HG03460 (cell line): Measurements from ENCODE around the gene DHX34.
"Not testable (repeated sequence)": the region's sequence is repeated elsewhere in the genome, so short reads cannot be mapped to it uniquely, and the experiment has no call there.

Experiments
- ATAC-seq: cut with Tn5 transposase; IDR thresholded peaks from one replicate; pipeline ENCODE4 v1.9.1; 2021; ENCODE audit not compliant: unreplicated experiment

Gene DHX34, protein sequence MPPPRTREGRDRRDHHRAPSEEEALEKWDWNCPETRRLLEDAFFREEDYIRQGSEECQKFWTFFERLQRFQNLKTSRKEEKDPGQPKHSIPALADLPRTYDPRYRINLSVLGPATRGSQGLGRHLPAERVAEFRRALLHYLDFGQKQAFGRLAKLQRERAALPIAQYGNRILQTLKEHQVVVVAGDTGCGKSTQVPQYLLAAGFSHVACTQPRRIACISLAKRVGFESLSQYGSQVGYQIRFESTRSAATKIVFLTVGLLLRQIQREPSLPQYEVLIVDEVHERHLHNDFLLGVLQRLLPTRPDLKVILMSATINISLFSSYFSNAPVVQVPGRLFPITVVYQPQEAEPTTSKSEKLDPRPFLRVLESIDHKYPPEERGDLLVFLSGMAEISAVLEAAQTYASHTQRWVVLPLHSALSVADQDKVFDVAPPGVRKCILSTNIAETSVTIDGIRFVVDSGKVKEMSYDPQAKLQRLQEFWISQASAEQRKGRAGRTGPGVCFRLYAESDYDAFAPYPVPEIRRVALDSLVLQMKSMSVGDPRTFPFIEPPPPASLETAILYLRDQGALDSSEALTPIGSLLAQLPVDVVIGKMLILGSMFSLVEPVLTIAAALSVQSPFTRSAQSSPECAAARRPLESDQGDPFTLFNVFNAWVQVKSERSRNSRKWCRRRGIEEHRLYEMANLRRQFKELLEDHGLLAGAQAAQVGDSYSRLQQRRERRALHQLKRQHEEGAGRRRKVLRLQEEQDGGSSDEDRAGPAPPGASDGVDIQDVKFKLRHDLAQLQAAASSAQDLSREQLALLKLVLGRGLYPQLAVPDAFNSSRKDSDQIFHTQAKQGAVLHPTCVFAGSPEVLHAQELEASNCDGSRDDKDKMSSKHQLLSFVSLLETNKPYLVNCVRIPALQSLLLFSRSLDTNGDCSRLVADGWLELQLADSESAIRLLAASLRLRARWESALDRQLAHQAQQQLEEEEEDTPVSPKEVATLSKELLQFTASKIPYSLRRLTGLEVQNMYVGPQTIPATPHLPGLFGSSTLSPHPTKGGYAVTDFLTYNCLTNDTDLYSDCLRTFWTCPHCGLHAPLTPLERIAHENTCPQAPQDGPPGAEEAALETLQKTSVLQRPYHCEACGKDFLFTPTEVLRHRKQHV

DNA sequence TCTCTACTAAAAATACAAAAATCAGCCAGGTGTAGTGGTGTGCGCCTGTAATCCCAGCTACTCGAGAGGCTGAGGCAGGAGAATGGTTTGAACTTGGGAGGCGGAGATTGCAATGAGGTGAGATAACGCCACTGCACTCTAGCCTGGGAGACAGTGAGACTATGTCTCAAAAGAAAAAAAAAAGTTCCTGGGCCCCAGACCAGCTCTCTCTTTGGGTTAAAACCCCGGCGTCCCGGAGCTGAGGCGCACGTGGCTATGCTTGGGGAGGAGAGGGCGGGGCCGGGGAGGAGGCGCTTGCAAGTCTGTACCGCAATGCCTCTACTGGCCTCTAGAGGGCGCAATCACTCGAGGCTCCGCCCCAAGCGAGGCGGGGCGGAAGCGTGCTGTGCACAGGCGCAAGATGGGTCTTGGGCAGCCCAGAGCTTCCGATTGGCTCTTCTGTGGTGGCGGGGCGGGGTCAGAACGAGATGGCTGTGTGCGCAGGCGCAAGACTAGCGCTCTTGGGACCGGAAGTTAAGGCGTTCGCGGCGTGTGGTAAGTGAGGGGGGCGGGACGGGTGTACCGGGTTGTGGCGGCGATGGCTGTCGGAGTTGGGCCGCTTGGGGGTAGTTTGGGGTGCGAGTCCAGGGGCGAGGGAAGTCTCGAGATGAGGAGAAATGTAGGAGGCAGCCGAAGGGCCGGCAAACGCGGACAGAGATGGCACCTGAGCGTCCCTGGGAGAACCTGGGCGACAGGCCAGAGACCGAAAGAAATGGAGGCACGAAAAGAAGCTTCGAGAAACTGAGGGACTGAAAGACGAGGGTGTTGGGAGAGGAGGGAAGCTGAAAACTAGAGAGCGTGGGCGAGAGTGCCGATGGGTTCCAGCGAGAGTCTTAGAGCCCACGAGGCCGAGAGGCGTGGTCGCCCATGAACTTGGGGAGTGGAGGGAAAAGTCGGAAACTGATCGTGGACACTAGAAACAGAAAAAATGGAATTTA, at the start of gene DHX34:
Gene DHX34, plus strand, starts transcription at position 497 of the 977 bp plus-strand sequence. CDS start 3,716 bp downstream, outside the sequence.
- peak; percentile 94 for ATAC-seq

DNA sequence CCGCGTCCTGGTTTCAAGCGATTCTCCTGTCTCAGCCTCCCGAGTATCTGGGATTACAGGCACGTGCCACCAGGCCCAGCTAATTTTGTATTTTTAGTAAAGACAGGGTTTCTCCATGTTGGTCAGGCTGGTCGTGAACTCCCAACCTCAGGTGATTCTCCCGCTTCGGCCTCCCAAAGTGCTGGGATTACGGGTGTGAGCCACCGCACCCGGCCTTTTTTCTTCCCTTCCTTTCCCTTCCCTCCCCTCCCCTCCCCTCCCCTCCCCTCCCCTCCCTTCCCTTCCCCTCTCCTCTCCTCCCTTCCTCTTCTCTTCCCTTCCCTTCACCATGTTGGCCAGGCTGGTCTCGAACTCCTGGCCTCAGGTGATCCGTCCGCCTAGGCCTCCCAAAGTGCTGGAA, 48.2 kb upstream of the DHX34 start:
- not testable (repeated sequence) for ATAC-seq

DNA sequence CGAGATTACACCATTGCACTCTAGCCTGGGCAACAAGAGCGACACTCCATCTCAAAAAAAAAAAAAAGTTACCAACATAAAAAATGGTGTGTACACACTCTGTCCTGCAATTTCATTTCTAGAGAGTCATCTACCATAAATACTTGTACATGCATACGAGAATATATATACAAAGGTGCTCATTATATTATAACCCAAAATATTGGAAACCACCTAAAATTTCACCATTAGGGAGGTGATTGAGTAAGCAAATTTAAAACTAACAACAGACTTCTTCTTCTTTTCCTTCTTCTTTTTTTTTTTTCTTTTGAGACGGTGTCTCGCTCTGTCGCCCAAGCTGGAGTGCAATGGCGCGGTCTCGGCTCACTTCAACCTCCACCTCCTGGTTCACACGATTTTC, 46.9 kb upstream of the DHX34 start:
- no peak for ATAC-seq

DNA sequence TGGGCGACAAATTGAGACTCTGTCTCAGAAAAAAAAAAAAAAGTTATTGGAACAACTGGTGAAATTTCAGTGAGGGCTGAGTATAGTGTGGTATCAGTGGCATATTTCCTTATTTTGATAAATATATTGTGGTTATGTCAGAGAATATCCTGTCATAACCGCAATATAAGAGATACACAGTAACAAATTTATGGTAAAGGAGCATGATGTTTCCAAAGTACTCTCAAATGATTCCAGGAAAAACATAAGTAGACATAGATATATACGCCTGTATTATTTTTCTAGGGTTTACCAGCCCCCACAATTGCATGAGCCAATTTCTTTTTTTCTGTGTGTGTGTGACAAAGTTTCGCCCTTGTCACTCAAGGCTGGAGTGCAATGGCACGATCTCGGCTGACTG, 45.1 kb upstream of the DHX34 start:
- ATAC-seq: no peak

DNA sequence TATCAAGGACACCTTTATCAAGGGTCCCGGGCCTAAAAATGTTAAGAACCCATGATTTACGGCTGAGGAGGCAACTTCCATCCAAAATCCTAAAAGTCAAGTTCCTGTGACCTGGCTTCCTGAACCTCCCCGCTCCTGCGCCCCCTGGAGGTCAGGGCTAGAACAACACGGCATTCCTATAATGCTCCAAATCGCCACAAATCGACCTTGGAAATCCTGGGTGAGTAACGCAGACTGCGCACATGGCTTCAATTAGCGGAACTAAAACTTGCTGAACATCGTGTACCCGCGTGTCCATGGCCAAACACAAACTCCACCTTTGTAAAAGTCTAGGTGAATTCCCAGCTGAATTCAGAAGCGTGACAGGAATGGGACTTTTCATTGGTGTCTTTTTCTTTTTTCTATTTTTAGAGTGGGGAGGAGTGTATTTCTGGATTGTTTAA, 43.8 kb upstream of the DHX34 start:
- no peak for ATAC-seq

DNA sequence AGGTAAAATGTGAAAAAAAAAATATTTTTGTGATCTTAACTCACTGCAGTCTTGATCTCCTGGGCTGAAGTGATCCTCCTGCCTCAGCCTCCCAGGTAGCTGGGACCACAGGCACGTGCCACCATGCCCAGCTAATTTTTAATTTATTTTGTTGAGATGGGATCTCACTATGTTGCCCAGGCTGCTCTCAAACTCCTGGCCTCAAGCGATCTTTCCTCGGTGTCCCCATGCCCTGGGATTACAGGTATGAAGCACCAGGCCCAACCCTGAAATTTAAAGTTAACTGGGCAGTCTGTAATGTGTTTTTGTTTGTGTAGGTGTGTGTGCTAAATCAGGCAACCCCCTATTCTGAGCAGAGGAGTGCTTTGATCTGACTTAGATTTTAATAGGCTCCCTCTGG, 42.8 kb upstream of the DHX34 start:
- ATAC-seq: no peak

DNA sequence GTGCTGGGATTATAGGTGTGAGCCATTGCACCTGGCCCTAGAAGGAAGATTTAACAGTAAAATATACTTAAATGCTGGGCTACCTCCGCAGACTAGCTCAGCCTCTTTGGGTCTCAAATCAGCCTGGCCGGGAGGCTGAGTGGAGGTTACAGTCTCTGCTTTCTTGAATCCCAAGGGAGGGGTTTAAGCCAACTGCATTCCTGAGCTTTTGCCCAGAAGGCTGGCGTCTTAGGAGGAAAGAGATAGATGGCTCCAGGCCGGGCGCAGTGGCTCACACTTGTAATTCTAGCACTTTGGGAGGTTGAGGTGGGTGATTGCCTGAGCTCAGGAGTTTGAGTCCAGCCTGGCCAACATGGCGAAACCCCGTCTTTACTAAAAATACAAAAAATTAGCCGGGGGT, 40.1 kb upstream of the DHX34 start:
- ATAC-seq: no peak

DNA sequence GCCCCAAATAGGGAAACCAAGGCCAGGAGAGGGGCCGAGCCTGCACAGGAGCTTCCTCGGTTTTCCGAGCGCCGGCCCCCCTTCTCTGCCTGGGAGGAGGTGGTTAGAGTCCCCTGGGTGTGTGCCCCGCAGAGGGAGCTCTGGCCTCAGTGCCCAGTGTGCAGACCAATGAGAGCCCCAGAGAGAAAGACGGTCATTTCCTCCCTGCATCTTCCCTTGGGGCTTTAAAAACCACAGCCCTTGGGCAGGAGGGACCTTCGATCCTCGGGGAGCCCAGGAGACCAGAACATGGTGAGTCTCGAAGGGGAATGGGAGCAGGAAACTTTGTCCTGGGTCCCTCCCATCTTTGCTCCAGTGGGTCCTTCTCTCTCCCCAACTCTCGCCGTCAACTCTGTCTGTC, 39.5 kb upstream of the DHX34 start, which contains the start of gene C5AR1:
Gene C5AR1, plus strand, starts transcription at position 254 of the 400 bp plus-strand sequence. Its CDS starts 35 bp downstream, at position 289.
- ATAC-seq: no peak

DNA sequence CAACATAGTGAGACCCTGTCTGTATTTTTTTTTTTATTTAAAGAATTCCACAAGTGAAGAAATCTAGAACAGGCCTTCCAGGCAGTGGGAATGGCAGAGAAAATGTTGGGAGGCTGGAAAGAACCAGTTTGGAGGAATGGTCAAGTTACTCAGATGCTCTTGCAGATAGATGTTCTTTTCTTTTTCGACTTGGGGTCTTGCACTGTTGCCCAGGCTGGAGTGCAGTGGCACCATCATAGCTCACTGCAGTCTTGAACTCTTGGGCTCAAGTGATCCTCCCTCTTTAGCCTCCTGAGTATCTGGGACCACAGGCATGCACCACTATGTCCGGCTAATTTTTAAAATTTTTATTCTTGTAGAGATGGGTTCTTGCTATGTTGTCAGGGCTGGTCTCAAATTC, 38.8 kb upstream of the DHX34 start:
- no peak for ATAC-seq

DNA sequence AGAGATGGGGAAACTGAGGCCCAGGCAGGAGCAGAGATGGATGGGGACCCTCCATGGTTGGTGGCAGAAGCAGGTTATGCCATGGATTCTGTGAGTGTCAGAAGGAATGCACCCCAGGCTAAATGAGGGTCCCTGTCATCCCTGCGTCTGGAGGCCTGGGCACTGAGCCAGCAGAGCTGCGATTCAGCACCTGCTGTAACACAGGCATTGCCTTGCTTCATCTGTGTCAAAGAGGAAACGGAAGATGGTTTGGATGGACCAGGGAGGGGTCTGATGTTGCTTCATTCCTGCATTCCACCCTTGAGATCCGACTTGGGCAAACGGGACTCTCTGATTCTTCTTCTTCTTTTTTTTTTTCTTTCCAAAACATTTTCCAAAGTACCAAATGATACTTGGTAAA, 38.3 kb upstream of the DHX34 start:
- no peak for ATAC-seq

DNA sequence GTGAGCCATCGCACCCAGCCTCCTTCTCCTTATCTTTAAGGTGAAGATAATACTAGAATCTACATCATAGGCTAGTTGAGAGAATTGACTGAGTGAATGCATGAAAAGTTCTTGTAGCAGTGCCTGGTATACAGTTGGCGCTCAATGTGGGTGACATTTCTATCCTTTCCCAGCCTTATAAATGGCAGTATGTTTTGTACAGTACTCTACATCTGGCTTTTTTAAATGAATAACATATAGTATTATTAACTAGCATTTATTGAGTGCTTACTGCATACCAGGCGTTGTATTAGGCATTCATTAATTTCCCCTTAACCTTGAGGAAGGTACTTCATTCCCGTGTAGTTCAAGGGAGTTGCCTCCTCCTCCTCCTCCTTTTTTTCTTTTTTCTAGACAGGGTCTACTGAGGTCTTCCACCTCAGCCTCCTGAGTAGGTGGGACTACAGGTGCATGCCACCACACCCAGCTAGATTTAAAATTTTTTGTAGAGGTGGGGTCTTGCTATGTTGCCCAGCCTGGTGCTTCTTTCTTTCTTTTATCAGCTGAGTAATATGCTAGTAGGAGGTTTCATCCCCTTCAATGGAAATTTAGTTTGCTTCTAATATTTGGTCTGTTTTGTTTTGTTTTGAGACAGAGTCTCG, 36.6 kb upstream of the DHX34 start:
- ATAC-seq: no peak

DNA sequence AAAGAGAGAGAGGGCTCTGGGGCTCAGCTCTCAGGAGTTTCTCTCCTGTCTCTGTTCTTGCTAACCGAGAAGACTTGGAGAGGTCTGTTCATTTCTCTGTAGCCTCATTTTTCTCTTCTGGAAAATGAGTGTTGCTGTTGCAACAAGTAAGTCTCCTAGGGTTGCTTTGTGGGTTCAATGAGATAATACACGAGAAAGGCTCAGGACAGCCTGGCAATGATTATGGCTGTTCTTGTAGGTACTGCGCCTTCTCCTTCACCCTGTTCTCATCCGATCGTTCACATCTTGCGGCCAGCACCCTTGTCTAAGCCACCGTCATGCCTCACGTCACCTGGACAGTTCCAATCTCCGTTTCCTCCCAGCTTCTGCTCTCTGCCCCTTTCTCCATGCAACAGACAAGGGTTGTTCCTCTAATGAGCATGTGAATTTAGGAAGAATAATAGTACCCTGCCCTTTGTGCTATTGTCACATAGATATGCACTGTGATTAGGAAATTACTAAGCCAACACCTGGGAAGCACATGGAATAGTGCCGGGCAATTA, 35.3 kb upstream of the DHX34 start:
- ATAC-seq: no peak

DNA sequence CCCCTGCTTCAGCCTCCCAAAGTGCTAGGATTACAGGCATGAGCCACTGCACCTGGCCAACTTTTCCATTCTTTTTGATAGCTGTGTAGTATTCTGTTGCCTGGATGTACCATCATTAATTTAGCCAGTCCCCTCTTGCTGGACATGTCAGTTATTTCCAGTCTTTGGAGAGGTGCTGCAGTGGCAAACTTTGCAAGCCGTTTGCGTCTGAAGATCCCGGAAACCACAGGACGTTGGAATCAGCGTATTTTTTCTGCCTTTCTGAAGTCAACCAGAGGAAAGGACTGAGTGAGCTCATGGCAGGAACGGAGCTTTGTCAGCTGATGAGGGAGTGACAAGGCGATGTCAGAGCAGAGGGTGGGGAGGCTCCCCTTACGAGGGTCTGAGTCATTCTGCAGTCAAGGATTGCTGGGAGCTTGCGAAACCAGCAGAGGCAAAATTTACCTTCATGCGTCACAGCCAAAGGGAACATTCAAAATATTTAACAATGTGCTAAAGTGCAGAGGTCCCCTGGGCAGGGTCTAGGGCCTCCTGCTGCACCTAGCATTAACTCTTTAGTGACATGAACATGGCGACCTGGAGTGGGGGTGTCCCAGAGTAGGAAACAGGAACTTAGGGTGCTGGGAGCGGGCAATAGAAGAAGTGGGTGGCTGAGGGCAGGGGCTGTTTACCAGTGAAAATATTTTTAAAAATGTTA, 33.8 kb upstream of the DHX34 start:
- no peak for ATAC-seq

DNA sequence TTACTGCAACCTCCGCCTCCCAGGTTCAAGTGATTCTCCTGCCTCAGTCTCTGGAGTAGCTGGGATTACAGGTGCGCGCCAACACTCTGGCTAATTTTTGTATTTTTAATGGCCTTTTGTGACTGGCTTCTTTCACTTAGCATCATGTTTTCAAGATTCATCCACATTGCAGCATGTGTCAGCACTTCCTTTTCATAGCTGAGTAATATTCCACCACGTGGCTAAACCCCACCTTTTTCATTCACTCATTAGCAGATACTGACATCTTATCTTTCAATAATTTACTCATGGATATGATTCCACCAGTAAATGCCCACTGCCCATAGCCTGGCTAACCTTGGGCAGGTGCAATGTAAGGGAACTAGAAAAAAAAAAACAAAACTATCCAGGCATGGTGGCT, 32.6 kb upstream of the DHX34 start:
- ATAC-seq: no peak

DNA sequence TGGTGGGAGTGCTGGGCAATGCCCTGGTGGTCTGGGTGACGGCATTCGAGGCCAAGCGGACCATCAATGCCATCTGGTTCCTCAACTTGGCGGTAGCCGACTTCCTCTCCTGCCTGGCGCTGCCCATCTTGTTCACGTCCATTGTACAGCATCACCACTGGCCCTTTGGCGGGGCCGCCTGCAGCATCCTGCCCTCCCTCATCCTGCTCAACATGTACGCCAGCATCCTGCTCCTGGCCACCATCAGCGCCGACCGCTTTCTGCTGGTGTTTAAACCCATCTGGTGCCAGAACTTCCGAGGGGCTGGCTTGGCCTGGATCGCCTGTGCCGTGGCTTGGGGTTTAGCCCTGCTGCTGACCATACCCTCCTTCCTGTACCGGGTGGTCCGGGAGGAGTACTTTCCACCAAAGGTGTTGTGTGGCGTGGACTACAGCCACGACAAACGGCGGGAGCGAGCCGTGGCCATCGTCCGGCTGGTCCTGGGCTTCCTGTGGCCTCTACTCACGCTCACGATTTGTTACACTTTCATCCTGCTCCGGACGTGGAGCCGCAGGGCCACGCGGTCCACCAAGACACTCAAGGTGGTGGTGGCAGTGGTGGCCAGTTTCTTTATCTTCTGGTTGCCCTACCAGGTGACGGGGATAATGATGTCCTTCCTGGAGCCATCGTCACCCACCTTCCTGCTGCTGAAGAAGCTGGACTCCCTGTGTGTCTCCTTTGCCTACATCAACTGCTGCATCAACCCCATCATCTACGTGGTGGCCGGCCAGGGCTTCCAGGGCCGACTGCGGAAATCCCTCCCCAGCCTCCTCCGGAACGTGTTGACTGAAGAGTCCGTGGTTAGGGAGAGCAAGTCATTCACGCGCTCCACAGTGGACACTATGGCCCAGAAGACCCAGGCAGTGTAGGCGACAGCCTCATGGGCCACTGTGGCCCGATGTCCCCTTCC, 28.9 kb upstream of the DHX34 start:
- ATAC-seq: no peak

DNA sequence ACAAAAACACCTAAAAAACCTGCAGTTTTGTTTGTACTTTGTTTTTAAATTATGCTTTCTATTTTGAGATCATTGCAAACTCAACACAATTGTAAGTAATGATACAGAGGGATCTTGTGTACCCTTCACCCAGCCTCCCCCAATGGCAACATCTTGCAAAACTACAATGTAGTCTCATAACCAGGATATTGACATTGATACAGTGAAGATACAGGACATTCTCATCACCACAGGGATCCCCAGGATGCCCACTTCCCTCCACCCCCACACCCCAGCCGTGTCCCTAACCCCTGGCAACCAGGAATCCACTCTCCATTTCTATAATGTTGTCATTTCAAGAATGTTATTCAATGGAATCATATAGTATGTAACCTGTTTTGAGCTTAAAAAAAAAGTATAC, 27.5 kb upstream of the DHX34 start:
- no peak for ATAC-seq

DNA sequence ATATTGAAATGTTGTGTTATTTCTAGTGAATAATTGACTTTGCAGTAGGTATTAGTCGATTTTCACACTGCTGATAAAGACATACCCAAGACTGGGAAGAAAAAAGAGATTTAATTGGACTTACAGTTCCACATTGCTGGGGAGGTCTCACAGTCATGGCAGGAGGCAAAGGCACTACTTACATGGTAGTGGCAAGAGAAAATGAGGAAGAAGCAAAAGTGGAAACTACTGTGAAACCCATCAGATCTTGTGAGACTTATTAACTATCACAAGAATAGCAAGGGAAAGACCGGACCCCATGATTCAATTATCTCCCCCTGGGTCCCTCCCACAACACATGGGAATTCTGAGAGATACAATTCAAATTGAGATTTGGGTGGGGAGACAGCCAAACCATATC, 27.1 kb upstream of the DHX34 start:
- ATAC-seq: no peak

DNA sequence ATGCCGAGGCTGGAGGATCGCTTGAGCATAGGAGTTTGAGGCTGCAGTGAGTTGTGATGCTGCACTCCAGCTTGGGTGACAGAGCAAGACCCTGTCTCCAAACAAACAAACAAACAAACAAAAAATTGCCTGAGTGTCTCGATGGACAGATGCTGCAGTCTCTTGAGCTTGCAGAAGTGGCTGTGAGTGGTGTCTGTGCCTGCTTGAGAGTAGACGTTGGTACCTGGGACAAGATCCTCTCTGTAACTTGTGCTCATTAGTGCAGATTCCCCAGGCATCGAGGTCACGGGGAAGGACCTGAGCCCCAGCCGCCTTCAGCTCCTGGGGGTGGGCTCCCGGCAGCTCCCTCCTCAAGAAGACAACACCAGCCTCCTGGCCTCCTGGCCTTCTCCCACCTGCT, 25.7 kb upstream of the DHX34 start:
- no peak for ATAC-seq
